Measurements from ENCODE around the gene KCND1. TPM values are rescaled to one million over a fixed set of nuclear protein-coding genes. Genes with fewer than 3 reads are reported as not detected.
A peak's percentile ranks its signal among the peaks of the same experiment; 100 is the strongest.

Gene KCND1
- polyA plus RNA-seq, 1 donor (not counting 4 experiments of a cell fraction or from before 2014, with no cell fraction given): 0.20 TPM

DNA sequence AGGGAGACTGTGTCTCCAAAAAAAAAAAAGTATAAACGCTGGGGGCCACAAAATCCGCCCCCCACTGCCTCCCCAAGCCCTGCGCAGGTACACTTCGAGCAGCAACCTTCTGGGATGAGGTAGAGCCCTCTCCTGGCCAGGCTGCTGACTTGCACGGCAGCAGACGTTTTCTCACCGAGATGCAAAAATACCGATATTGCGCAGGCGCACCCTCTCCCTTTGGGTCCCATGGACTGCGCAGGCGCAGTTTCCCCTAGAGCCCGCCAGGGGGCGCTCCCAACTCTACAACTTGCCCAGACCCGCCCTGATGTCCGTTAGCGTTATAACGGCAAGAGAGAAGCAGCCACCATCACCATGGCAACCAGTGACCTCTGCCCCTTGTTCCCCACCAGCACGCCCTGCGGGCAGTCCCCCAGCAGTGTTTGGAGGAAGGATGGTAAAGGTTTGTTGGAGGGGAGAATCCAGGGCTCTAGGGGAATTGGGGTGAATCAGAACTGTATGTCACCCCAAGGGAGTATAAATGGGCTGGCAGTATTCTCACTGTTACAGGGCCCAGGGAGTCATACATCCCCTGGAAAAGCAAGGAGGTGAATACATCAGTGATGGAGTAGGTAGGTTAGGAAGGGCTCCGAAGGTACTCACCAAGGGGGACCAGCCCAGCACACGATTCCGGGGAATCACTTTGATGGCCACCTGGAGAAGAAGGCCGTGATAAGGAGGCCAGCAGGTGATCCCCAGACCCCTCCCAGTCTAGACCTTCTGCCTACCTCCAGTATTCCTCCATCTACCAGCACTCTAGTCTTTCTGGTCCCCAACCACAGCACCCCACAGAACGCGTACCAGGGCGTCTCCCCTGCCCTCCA, 54.3 kb downstream of the KCND1 start:
- dilution Hi-C loops (cut with MboI; ENCODE audit: extremely low pct_ligation_motif_present, low sequenced_read_pairs): no loop called here
- peak overlapping the region; percentile 48 to 64 (median 62) for H3K4me3 ChIP-seq (ENCODE audit: control insufficient read depth in 2 of 3, extremely low read depth in 1 of 3, insufficient read depth in 2 of 3, low read depth in 1 of 3, low read length in 3 of 3)

DNA sequence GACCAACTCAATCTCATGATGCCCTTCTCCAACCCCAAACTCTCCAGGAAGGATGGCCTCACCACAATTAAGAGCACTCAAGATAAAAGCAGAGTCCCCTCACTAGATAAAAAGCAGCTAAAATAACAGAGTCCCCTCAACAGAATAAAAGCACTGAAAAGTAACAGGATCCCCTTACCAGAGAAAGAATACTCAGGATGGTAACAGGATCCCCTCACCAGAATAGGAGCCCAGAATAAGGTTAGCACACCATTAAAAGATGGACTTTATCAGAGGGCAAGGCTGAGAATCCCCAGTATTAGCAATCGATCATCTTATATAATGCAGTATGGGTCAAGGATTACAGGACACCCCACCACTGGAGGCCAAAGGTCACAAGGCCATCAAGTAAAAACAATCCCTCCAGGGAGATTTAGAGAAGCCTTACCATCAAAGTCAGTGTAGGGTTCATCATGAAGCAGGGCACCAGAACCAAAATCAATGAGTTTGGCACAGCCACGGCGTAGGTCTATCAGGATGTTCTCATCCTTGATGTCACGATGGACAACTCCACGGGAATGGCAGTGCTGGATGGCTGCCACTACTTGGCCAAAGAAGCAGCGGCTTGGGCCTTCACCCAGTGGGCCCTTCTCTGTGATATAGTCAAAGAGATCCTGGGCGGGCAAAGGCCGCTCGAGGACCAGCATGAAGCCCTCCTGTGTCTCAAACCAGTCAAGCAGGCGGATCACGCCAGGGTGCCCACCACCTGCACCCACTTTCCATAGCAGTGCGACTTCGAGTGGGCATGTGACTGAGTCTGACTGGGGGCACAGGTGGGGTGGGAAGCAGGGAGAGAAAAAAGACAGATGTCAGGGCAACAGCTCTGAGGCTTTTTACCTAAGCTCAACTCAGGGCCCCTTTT, 56.8 kb downstream of the KCND1 start:
- FAIRE-seq: no peak
- no peak for TF ChIP-seq EZH2 (IDR thresholded peaks at IDR 0.05; ENCODE audit: low read length)
- TF ChIP-seq, protein P1, sequence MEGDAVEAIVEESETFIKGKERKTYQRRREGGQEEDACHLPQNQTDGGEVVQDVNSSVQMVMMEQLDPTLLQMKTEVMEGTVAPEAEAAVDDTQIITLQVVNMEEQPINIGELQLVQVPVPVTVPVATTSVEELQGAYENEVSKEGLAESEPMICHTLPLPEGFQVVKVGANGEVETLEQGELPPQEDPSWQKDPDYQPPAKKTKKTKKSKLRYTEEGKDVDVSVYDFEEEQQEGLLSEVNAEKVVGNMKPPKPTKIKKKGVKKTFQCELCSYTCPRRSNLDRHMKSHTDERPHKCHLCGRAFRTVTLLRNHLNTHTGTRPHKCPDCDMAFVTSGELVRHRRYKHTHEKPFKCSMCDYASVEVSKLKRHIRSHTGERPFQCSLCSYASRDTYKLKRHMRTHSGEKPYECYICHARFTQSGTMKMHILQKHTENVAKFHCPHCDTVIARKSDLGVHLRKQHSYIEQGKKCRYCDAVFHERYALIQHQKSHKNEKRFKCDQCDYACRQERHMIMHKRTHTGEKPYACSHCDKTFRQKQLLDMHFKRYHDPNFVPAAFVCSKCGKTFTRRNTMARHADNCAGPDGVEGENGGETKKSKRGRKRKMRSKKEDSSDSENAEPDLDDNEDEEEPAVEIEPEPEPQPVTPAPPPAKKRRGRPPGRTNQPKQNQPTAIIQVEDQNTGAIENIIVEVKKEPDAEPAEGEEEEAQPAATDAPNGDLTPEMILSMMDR (optimal IDR thresholded peaks at IDR 0.05 in 1 of 3, IDR thresholded peaks at IDR 0.05 in 1 of 3, conservative IDR thresholded peaks at IDR 0.05 in 1 of 3; ENCODE audit: extremely low read depth in 1 of 3, insufficient read depth in 2 of 3, low read length in 3 of 3): no peak
- Histone ChIP-seq H3K27ac (ENCODE audit: control insufficient read depth, insufficient read depth, low read length) (no peak overlapping the region), H3K27me3 (ENCODE audit: control insufficient read depth, extremely low read depth, insufficient read depth, low read length) (no peaks in the 10 kb centered on the region), H3K9ac (ENCODE audit: control insufficient read depth, extremely low read depth, insufficient read depth, low read length) (no peak overlapping the region), H3K79me2 (ENCODE audit: control insufficient read depth, insufficient read depth, low read length) (peaks cover 33% of the 10 kb centered on the region), H3K36me3 (ENCODE audit: control insufficient read depth in 2 of 2, extremely low read depth in 1 of 2, insufficient read depth in 2 of 2, low read length in 2 of 2) (peaks cover 0 to 7% of the 10 kb centered on the region in 2 experiments), H3K4me2 (ENCODE audit: control insufficient read depth, extremely low read depth, insufficient read depth, low read depth, low read length) (no peak overlapping the region), H3K9me3 (ENCODE audit: control insufficient read depth, low read depth, low read length) (peaks cover 2% of the 10 kb centered on the region), H3K4me3 (ENCODE audit: control insufficient read depth in 2 of 3, extremely low read depth in 1 of 3, insufficient read depth in 2 of 3, low read depth in 1 of 3, low read length in 3 of 3) (no peak overlapping the region), H3K4me1 (ENCODE audit: control insufficient read depth, extremely low read depth, insufficient read depth, low read length) (peaks cover 19% of the 10 kb centered on the region), H3K9me1 (ENCODE audit: control insufficient read depth, extremely low read depth, insufficient read depth, low read length) (no peaks in the 10 kb centered on the region), H4K20me1 (ENCODE audit: control insufficient read depth, extremely low read depth, insufficient read depth, low read length) (no peaks in the 10 kb centered on the region), H2AFZ (ENCODE audit: control insufficient read depth, low read length) (no peak overlapping the region)
- dilution Hi-C loops (cut with MboI; ENCODE audit: extremely low pct_ligation_motif_present, low sequenced_read_pairs): no loop called here
- no peak for DNase-seq (ENCODE audit: low read depth, low spot score)

More for the DNA sequence above, 54.3 kb downstream of the KCND1 start:
- Histone ChIP-seq H3K9ac (ENCODE audit: control insufficient read depth, extremely low read depth, insufficient read depth, low read length) (peak overlapping the region; percentile 80), H3K9me1 (ENCODE audit: control insufficient read depth, extremely low read depth, insufficient read depth, low read length) (no peaks in the 10 kb centered on the region), H3K36me3 (ENCODE audit: control insufficient read depth in 2 of 2, extremely low read depth in 1 of 2, insufficient read depth in 2 of 2, low read length in 2 of 2) (peaks cover 0 to 7% of the 10 kb centered on the region in 2 experiments), H2AFZ (ENCODE audit: control insufficient read depth, low read length) (no peak overlapping the region), H3K9me3 (ENCODE audit: control insufficient read depth, low read depth, low read length) (no peaks in the 10 kb centered on the region), H3K27me3 (ENCODE audit: control insufficient read depth, extremely low read depth, insufficient read depth, low read length) (no peaks in the 10 kb centered on the region), H3K4me1 (ENCODE audit: control insufficient read depth, extremely low read depth, insufficient read depth, low read length) (peaks cover 20% of the 10 kb centered on the region), H3K27ac (ENCODE audit: control insufficient read depth, insufficient read depth, low read length) (peak overlapping the region; percentile 36), H3K4me2 (ENCODE audit: control insufficient read depth, extremely low read depth, insufficient read depth, low read depth, low read length) (peak overlapping the region; percentile 87), H3K79me2 (ENCODE audit: control insufficient read depth, insufficient read depth, low read length) (peaks cover 17% of the 10 kb centered on the region), H4K20me1 (ENCODE audit: control insufficient read depth, extremely low read depth, insufficient read depth, low read length) (no peaks in the 10 kb centered on the region)
- DNase-seq (ENCODE audit: low read depth, low spot score): no peak
- peak; percentile 74 for FAIRE-seq
- TF ChIP-seq, protein P1 (optimal IDR thresholded peaks at IDR 0.05 in 1 of 3, IDR thresholded peaks at IDR 0.05 in 1 of 3, conservative IDR thresholded peaks at IDR 0.05 in 1 of 3; ENCODE audit: extremely low read depth in 1 of 3, insufficient read depth in 2 of 3, low read length in 3 of 3): peak in 2 of 3 experiments; percentile 92 to 94
- TF ChIP-seq EZH2 (IDR thresholded peaks at IDR 0.05; ENCODE audit: low read length): no peak

All from keratinocyte (primary cell).